GM12878 (cell line): ENCODE measurements around the gene RNF168. TPM values are rescaled to one million over a fixed set of nuclear protein-coding genes. Genes with fewer than 3 reads are reported as not detected.

Experiments used
- ATAC-seq: fragments of 200-7000 bp; cut with Tn5 transposase; 3 replicates; pipeline ENCODE4 v1.9.1; 2020; ENCODE audit warnings: mild to moderate bottlenecking, moderate library complexity
- BruUV-seq: library from RNA; stranded (reverse); fragments of 400-500 nt; replicated peaks from 2 replicates; lab custom pipeline; 2021; lab: Mats Ljungman, UMichigan
- CTCF ChIA-PET: fragments of 300-600 bp; sonication (Branson Sonifier 250); formaldehyde crosslinking; extraction: SDS; loops from one replicate; lab custom pipeline; 2021; ENCODE audit warnings: inconsistent platforms; lab: Yijun Ruan, JAX
- POLR2A ChIA-PET: fragments of 350-600 bp; formaldehyde crosslinking; extraction: SDS; loops from one replicate; lab custom pipeline; 2021; ENCODE audit warnings: inconsistent platforms; lab: Charles Lee
- RAD21 ChIA-PET: fragments of 300-600 bp; sonication (Branson Sonifier 250); formaldehyde crosslinking; loops from one replicate; lab custom pipeline; 2023; ENCODE audit warnings: antibody characterized with exemption; ENCODE audit not compliant: unreplicated experiment; lab: Charles Lee
- SMC1A ChIA-PET: fragments of 300-600 bp; sonication (Branson Sonifier 250); formaldehyde crosslinking; loops from one replicate; lab custom pipeline; 2023; ENCODE audit not compliant: unreplicated experiment, uncharacterized antibody; lab: Charles Lee
- DNase-seq: peaks from one replicate; pipeline ENCODE4 v3.0.0-alpha.2; 2011; ENCODE audit warnings: low read depth, low spot score
- FAIRE-seq: peaks from 3 replicates; lab custom pipeline; 2011; peaks lifted over from hg19 to GRCh38; lab: Jason Lieb, UNC
- H2AFZ ChIP-seq: 2 replicates; pipeline ENCODE4 v1.6.0; 2011; ENCODE audit warnings: low read depth, low read length, control low read depth; ENCODE audit not compliant: control insufficient read depth
- H3K27ac ChIP-seq: 2 replicates; pipeline ENCODE4 v1.5.1; 2011; ENCODE audit warnings: control low read depth; ENCODE audit not compliant: control insufficient read depth, insufficient read depth
- H3K27me3 ChIP-seq, 2 experiments: replicated peaks in 1 of 2; 2 replicates each; pipeline versions ENCODE4 v1.6.0 to v1.6.1; 2011; ENCODE audit warnings: low read length in 1 of 2; ENCODE audit not compliant: control insufficient read depth in 2 of 2, insufficient read depth in 2 of 2
- H3K36me3 ChIP-seq, 2 experiments: 2 replicates each; pipeline ENCODE4 v1.5.1; 2011; ENCODE audit warnings: low read length in 1 of 2; ENCODE audit not compliant: control insufficient read depth in 2 of 2, insufficient read depth in 2 of 2
- H3K4me1 ChIP-seq: 2 replicates; pipeline ENCODE4 v1.6.1; 2011; ENCODE audit warnings: mild to moderate bottlenecking, low read length, moderate library complexity, mixed read lengths; ENCODE audit not compliant: control insufficient read depth, insufficient read depth
- H3K4me2 ChIP-seq: 2 replicates; pipeline ENCODE4 v1.6.0; 2011; ENCODE audit warnings: control low read depth; ENCODE audit not compliant: control insufficient read depth, insufficient read depth
- H3K4me3 ChIP-seq: fragments of 200-600 bp; sonication (generic); 2 replicates; pipeline ENCODE4 v1.5.1; 2016
- H3K79me2 ChIP-seq: 2 replicates; pipeline ENCODE4 v1.6.0; 2011; ENCODE audit warnings: low read length; ENCODE audit not compliant: control insufficient read depth, insufficient read depth
- H3K9ac ChIP-seq: 2 replicates; pipeline ENCODE4 v1.8.0; 2011; ENCODE audit warnings: low read length, control low read depth, mixed read lengths; ENCODE audit not compliant: control insufficient read depth, insufficient read depth
- H3K9me3 ChIP-seq: replicated peaks from 3 replicates; pipeline ENCODE4 v1.5.1; 2011; ENCODE audit warnings: mild to moderate bottlenecking, low read length; ENCODE audit not compliant: control insufficient read depth, insufficient read depth
- H4K20me1 ChIP-seq: 2 replicates; pipeline ENCODE4 v1.6.0; 2011; ENCODE audit not compliant: control insufficient read depth, insufficient read depth
- JUNB ChIP-seq: IDR thresholded peaks from 2 replicates; pipeline ENCODE4 v1.6.1; 2016; ENCODE audit warnings: antibody characterized with exemption, mild to moderate bottlenecking
- MLLT1 ChIP-seq: fragments of 450-650 bp; IDR thresholded peaks from 2 replicates; pipeline ENCODE4 v1.6.1; 2016; ENCODE audit warnings: mild to moderate bottlenecking
- POLR2AphosphoS5 ChIP-seq: IDR thresholded peaks from 2 replicates; pipeline ENCODE4 v1.6.1; 2011; ENCODE audit warnings: mild to moderate bottlenecking, low read length, inconsistent platforms
- RB1 ChIP-seq: fragments of 450-650 bp; formaldehyde crosslinking; IDR thresholded peaks from 2 replicates; pipeline ENCODE4 v1.6.1; 2017; ENCODE audit warnings: mild to moderate bottlenecking, borderline replicate concordance
- RUNX3 ChIP-seq: IDR thresholded peaks from 2 replicates; pipeline ENCODE4 v1.6.1; 2012; ENCODE audit warnings: low read length, inconsistent platforms
- ZBED1 ChIP-seq: IDR thresholded peaks from 2 replicates; pipeline ENCODE4 v1.6.1; 2016; ENCODE audit warnings: borderline replicate concordance
- WGBS: methylation state at CpG from one replicate; pipeline ENCODE4 v1.1.6; 2016; ENCODE audit warnings: low lambda C conversion rate; ENCODE audit not compliant: insufficient replicate concordance, insufficient coverage; ENCODE audit errors: missing lambda C conversion rate; 5-methylcytosine and 5-hydroxymethylcytosine counted together
- in situ Hi-C: fragments of 300-500 bp; cut with MboI; formaldehyde crosslinking; loops from 9 replicates; pipeline ENCODE4 v1.14.3; 2018; ENCODE audit warnings: mixed read lengths
- intact Hi-C: fragments of 100-400 bp; cut with micrococcal nuclease; formaldehyde crosslinking; loops from one replicate; pipeline ENCODE4 v1.14.2; 2022; ENCODE audit not compliant: unreplicated experiment
- polyA plus RNA-seq, 11 experiments: library from polyadenylated mRNA; depleted of rRNA in 4 of 11; unstranded in 6 of 11; stranded (reverse) in 5 of 11; fragments of >200 nt; fragmentation: Nextera tagmentation in 4 of 11; fragmentation: Illumina TruSeq in 1 of 11; extraction: Ambion mirVana in 4 of 11; extraction: Trizol in 1 of 11; gene quantifications; 1 replicate in 1 of 11; 2 replicates in 10 of 11; pipeline versions ENCODE4 v1.2.1 to v1.2.3, GENCODE V29; 2011 to 2016; ENCODE audit warnings: inconsistent platforms in 2 of 11, missing spikeins in 2 of 11, low read depth in 1 of 11
- total RNA-seq, 4 experiments: library from RNA; depleted of rRNA in 3 of 4; stranded (reverse); fragments of >200 nt in 3 of 4; fragmentation: Illumina TruSeq in 1 of 4; extraction: Trizol in 1 of 4; gene quantifications; 2 replicates each; pipeline versions ENCODE4 v1.2.1 to v1.2.3, GENCODE V29; 2013 to 2021

RNF168 gene
- total and polyA plus RNA-seq, 10 of the 15 experiments (the other 5 are each of a cell fraction or from before 2014, with no cell fraction given): 12.7 to 47.5 (median 24.8) TPM

- Histone ChIP-seq H3K4me1 (no peaks in the 10 kb centered on the region), H3K27me3 (no peaks in the 10 kb centered on the region), H3K4me3 (peak overlapping the region; percentile 99), H4K20me1 (0 out of 2 replicates have a peak, but pooled peaks cover 3% of the 10 kb centered on the region), H3K4me2 (peak overlapping the region; percentile 11; the same call in 1 of the 2 replicates), H3K27ac (peak overlapping the region; percentile 99), H3K9me3 (peaks cover under 1% of the 10 kb centered on the region; the same call in 2 of the 3 replicates), H3K36me3 (peaks cover 0 to 8% of the 10 kb centered on the region in 2 experiments; a peak in 2 of 4 replicates), H3K79me2 (peaks cover 68% of the 10 kb centered on the region), H3K9ac (peak overlapping the region; percentile 96), H2AFZ (no peak overlapping the region)
- under 1% methylated on average over 14 of the region's 14 CpGs for whole genome bisulfite sequencing
- ChIA-PET CTCF (interaction anchor here (0.7 kb wide), 1 partner anchor 21 kb away, joined by 3 read pairs; no protein-coding TSS in a partner anchor), POLR2A (interaction anchor here (0.6 to 1.7 kb wide), 8 partner anchors 14 to 246 kb away, joined by 3 to 8 read pairs (median 6); no protein-coding TSS in a partner anchor), RAD21 (interaction anchor here (1.0 to 1.2 kb wide), 2 partner anchors 21 to 37 kb away, joined by 3 to 4 read pairs; no protein-coding TSS in a partner anchor), SMC1A (interaction anchor here (0.7 to 1.4 kb wide), 4 partner anchors 14 to 249 kb away, joined by 3 to 5 read pairs (median 4); no protein-coding TSS in a partner anchor)
- peak; percentile 20 for ATAC-seq
- DNase-seq: no peak
- FAIRE-seq: no peak
- TF ChIP-seq MLLT1 (0 out of 2 replicates have a peak, but pooled peaks have one; percentile 9), POLR2AphosphoS5 (peak; percentile 28; the same call in 1 of the 2 replicates), ZBED1 (peak; percentile 14; the same call in 1 of the 2 replicates), RUNX3 (peak; percentile 34; the same call in 1 of the 2 replicates), RB1 (no peak), JUNB (no peak)
- intact Hi-C loops: loop anchor here (5.0 kb wide), 1 partner anchor 59 kb away; no protein-coding TSS in a partner anchor
- no TSS peak for BruUV-seq
- in situ Hi-C loops: no loop called here
These were observed 2.1 kb downstream of the RNF168 start for GRCh38 chr3:196501316-196502044.
